Fibroblast of upper back skin (primary cell): ENCODE data around the gene DHRS7.

Source experiments
- DNase-seq: peaks from one replicate; pipeline ENCODE4 v3.0.0-alpha.2; 2013

The DHRS7 gene

GRCh38 chr14:60184146-60184904, 19.1 kb upstream of the DHRS7 start:
- peak; percentile 70 for DNase-seq

GRCh38 chr14:60183741-60184140, 18.5 kb upstream of the DHRS7 start:
- DNase-seq = peak; percentile 34

- DNase-seq = no peak
Measured at GRCh38 chr14:60183138-60183537, 17.9 kb upstream of the DHRS7 start.

GRCh38 chr14:60179431-60179869, 14.3 kb upstream of the DHRS7 start:
- peak; percentile 57 for DNase-seq

GRCh38 chr14:60178820-60179219, 13.6 kb upstream of the DHRS7 start:
- DNase-seq = no peak

- DNase-seq = no peak
Measured at GRCh38 chr14:60178164-60178563, 13.0 kb upstream of the DHRS7 start.

- no peak for DNase-seq
Measured at GRCh38 chr14:60175255-60175902, 10.2 kb upstream of the DHRS7 start.

- no peak for DNase-seq
Measured at GRCh38 chr14:60174352-60175254, 9.4 kb upstream of the DHRS7 start.

GRCh38 chr14:60171690-60172089, 6.5 kb upstream of the DHRS7 start:
- DNase-seq = no peak

- DNase-seq = no peak
Measured at GRCh38 chr14:60170948-60171347, 5.8 kb upstream of the DHRS7 start.

GRCh38 chr14:60169722-60170121, 4.5 kb upstream of the DHRS7 start:
- DNase-seq = no peak

- no peak for DNase-seq
Measured at GRCh38 chr14:60166142-60166541, 944 bp upstream of the DHRS7 start.

- no peak for DNase-seq
Measured at GRCh38 chr14:60165547-60165876, 314 bp upstream of the DHRS7 start.

GRCh38 chr14:60164404-60164711, 840 bp downstream of the DHRS7 start:
- no peak for DNase-seq

- DNase-seq = no peak
Measured at GRCh38 chr14:60163693-60164092, 1.5 kb downstream of the DHRS7 start.

- peak; percentile 11 for DNase-seq
Measured at GRCh38 chr14:60161196-60162107, 3.7 kb downstream of the DHRS7 start.

- DNase-seq = no peak
Measured at GRCh38 chr14:60160422-60160821, 4.8 kb downstream of the DHRS7 start.

- no peak for DNase-seq
Measured at GRCh38 chr14:60154671-60155070, 10.5 kb downstream of the DHRS7 start.

GRCh38 chr14:60153991-60154390, 11.2 kb downstream of the DHRS7 start:
- no peak for DNase-seq

GRCh38 chr14:60151715-60152114, 13.5 kb downstream of the DHRS7 start:
- DNase-seq = peak; percentile 85

- no peak for DNase-seq
Measured at GRCh38 chr14:60134702-60135101, 30.5 kb downstream of the DHRS7 start.

GRCh38 chr14:60133487-60133886, 31.7 kb downstream of the DHRS7 start:
- DNase-seq = peak; percentile 27

- DNase-seq = peak; percentile 12
Measured at GRCh38 chr14:60125918-60126317, 39.3 kb downstream of the DHRS7 start.
